SK-N-MC (cell line): Measurements from ENCODE around the gene INSL4.

Experiments used
- DNase-seq: peaks from one replicate; pipeline ENCODE4 v3.0.0-alpha.2; 2011; ENCODE audit warnings: low read depth, low spot score
- H3K27ac ChIP-seq: fragments of 200-600 bp; sonication (generic); 2 replicates; pipeline ENCODE4 v1.5.1; 2016; ENCODE audit warnings: mixed run types
- H3K36me3 ChIP-seq: fragments of 200-600 bp; sonication (generic); 2 replicates; pipeline ENCODE4 v1.6.1; 2017; ENCODE audit warnings: antibody characterized with exemption, low read length, mixed read lengths; ENCODE audit not compliant: insufficient read depth
- H3K4me3 ChIP-seq: fragments of 200-600 bp; sonication (generic); 2 replicates; pipeline ENCODE4 v1.5.1; 2016
- H3K9ac ChIP-seq: fragments of 200-600 bp; sonication (generic); 2 replicates; pipeline ENCODE4 v1.8.0; 2017; ENCODE audit warnings: mixed run types, mixed read lengths; ENCODE audit not compliant: insufficient read length
- H3K9me3 ChIP-seq: fragments of 200-600 bp; sonication (generic); 2 replicates; pipeline ENCODE4 v1.6.1; 2017; ENCODE audit warnings: low read depth, mild to moderate bottlenecking, antibody characterized with exemption, low read length, moderate library complexity, mixed read lengths
- EZH2 ChIP-seq: fragments of 200-600 bp; sonication (generic); IDR thresholded peaks from one replicate; pipeline ENCODE4 v1.6.1; 2017; ENCODE audit warnings: antibody characterized with exemption
- FOXP2 ChIP-seq: optimal IDR thresholded peaks from 2 replicates; pipeline ENCODE3; 2011; ENCODE audit warnings: mild to moderate bottlenecking, moderate library complexity; ENCODE audit not compliant: insufficient read depth; ENCODE audit errors: extremely low read length, control extremely low read depth
- POLR2AphosphoS5 ChIP-seq: IDR thresholded peaks from 2 replicates; pipeline ENCODE4 v1.6.1; 2012; ENCODE audit warnings: mild to moderate bottlenecking, low read depth, low read length, borderline replicate concordance

The INSL4 gene

DNA sequence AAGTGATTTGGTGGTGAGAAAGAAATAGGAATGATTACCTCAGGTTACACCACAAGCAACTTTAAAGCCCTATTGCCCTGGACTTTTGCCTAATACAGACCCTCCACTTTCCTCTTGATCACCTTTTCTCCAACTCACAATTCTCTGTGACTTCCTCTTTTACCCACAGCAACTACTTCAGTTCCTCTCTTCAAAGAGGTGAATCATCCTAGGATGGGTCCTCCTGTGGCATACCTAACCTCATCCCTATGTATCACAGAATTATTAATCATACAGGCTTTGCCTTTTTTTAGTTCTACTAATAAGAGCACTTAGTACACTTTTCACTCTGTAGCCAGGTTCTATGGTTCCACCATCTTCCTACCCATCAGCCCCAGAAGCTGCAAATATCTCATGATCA, 26.1 kb upstream of the INSL4 start:
- H3K4me3 ChIP-seq, result no peak overlapping the region
- H3K9ac ChIP-seq, result no peak overlapping the region
- no peaks in the 10 kb centered on the region for H3K36me3 ChIP-seq
- no peak for DNase-seq
- no peaks in the 10 kb centered on the region for H3K9me3 ChIP-seq
- TF ChIP-seq FOXP2 (no peak), EZH2 (no peak), POLR2AphosphoS5 (no peak)
- no peak overlapping the region for H3K27ac ChIP-seq

DNA sequence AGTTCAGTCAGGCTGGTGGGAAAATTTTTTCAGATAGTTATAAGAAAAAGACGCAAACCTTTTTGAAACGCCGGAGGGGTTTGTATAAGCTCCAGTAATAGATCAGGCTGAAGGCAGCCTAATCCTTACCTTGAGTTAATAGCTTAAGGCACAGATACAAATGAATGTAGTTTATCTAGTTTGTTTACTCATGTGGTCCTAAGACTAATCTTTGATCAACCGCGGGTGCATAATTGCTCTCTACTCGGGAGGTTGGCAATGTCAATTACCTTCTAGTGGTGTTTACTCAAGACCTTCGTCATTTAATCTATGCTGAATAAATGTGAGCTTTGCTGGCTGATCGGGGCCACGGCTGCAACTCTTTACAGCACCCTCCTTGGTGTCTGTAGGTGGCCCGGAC, 665 bp upstream of the INSL4 start:
- Histone ChIP-seq H3K4me3 (no peak overlapping the region), H3K27ac (no peak overlapping the region), H3K9me3 (no peaks in the 10 kb centered on the region), H3K9ac (no peak overlapping the region), H3K36me3 (no peaks in the 10 kb centered on the region)
- no peak for DNase-seq
- TF ChIP-seq POLR2AphosphoS5 (no peak), FOXP2 (no peak), EZH2 (no peak)

DNA sequence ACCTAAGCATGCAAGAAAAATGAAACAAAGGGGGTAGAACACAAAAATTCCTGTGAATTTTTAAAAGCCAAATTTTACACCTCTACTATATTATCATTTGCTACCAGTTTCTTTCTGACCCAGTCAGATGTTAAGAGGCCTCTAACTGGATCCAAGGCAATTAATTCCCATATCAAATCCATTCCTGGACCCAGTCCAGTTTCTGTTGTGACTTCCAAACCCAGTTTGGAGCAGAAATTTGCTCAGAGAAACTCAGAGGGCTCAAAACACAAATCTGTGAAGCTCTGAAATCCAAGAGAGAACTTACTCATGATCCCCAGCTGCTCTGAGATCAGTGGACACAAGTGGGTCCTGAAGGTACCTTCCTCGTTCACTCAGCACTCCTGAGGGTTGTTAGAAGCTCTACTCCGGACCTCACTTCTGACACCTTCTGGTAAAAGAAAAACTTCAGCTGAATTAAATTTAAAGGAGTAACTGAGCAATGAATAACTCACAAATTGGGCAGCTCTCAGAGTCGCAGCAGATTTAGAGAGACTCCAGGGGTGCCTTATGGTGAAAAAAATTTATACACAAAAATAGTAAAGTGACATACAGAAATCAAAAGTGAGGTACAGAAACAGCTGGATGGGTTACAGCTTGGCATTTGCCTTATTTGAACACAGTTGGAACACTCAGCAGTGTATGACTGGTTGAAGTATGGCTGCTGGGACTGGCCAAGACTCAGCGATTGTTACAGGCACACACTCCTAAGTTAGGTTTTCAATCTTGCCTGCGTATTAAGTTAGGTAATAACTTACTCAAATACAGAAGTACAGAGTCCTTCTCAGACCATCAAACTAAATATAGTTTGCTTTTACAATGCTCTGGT, 32.4 kb downstream of the INSL4 start:
- Histone ChIP-seq H3K4me3 (no peak overlapping the region), H3K36me3 (no peaks in the 10 kb centered on the region), H3K27ac (no peak overlapping the region), H3K9ac (no peak overlapping the region), H3K9me3 (no peaks in the 10 kb centered on the region; the same call in 1 of the 2 replicates)
- no peak for DNase-seq
- TF ChIP-seq POLR2AphosphoS5, result no peak
- no peak for TF ChIP-seq FOXP2
- no peak for TF ChIP-seq EZH2

- H3K9me3 ChIP-seq, result no peaks in the 10 kb centered on the region; the same call in 1 of the 2 replicates
- H3K9ac ChIP-seq, result no peak overlapping the region
- H3K4me3 ChIP-seq, result no peak overlapping the region
- DNase-seq, result no peak
- no peak for TF ChIP-seq POLR2AphosphoS5
- TF ChIP-seq EZH2, result no peak
- no peak for TF ChIP-seq FOXP2
- H3K27ac ChIP-seq, result no peak overlapping the region
- no peaks in the 10 kb centered on the region for H3K36me3 ChIP-seq
These were observed 33.0 kb downstream of the INSL4 start for GRCh38 chr9:5264219-5264595.

DNA sequence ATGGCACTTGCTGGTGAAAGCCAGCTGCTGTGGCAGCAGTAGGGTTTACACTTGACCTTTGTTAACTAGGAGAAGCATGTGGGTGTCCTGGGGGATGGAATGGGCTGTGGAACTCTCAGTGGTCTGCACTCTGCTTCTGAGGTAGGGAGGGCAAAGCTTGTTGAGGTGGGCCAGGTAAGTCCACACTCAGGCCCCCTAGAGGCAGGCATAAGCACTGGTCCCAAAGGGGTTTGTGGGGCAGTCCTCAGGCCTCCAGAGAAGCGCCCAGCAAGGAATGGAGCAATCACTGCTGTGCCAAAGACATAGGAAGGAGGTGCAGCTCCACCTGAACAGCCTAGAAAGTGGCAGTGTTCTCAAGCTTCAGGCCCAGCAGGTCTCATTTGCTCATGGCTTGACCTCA, 34.7 kb downstream of the INSL4 start:
- TF ChIP-seq FOXP2, result no peak
- no peak for TF ChIP-seq POLR2AphosphoS5
- TF ChIP-seq EZH2, result no peak
- no peak overlapping the region for H3K27ac ChIP-seq
- no peak overlapping the region for H3K9ac ChIP-seq
- H3K4me3 ChIP-seq, result no peak overlapping the region
- no peak for DNase-seq
- no peaks in the 10 kb centered on the region for H3K9me3 ChIP-seq
- H3K36me3 ChIP-seq, result no peaks in the 10 kb centered on the region

- TF ChIP-seq POLR2AphosphoS5 (no peak), EZH2 (no peak), FOXP2 (no peak)
- Histone ChIP-seq H3K36me3 (no peaks in the 10 kb centered on the region), H3K27ac (peak overlapping the region; percentile 90), H3K4me3 (peak overlapping the region; percentile 53), H3K9me3 (no peaks in the 10 kb centered on the region), H3K9ac (no peak overlapping the region)
- DNase-seq, result peak; percentile 74
These were observed 38.1 kb downstream of the INSL4 start for GRCh38 chr9:5269249-5269715.

DNA sequence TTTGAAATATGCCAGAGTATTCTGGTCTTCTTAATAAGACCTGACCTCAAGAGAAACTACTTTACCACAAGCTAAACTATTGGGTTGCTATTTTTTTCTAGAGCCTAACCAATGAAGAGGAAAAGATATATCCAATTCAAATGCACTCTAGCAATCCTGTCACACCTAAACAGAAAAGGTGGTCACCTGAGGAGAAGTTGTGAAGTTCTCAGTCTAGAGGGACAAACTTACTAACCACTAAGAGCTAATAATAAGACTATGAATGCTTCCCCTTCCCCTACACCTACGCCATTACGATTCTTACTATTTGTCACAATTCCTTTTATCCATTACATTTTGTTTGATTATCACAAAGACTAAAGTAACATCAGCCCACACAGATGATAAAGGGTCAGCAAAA, 43.6 kb downstream of the INSL4 start:
- no peak overlapping the region for H3K4me3 ChIP-seq
- TF ChIP-seq POLR2AphosphoS5 (no peak), FOXP2 (no peak), EZH2 (no peak)
- H3K9me3 ChIP-seq, result no peaks in the 10 kb centered on the region
- no peak overlapping the region for H3K27ac ChIP-seq
- DNase-seq, result no peak
- H3K9ac ChIP-seq, result no peak overlapping the region
- H3K36me3 ChIP-seq, result no peaks in the 10 kb centered on the region

GRCh38 chr9:5278486-5278885, 47.3 kb downstream of the INSL4 start:
- no peaks in the 10 kb centered on the region for H3K9me3 ChIP-seq
- no peaks in the 10 kb centered on the region for H3K36me3 ChIP-seq
- no peak overlapping the region for H3K27ac ChIP-seq
- TF ChIP-seq FOXP2, result no peak
- no peak for TF ChIP-seq POLR2AphosphoS5
- TF ChIP-seq EZH2, result no peak
- DNase-seq, result no peak
- no peak overlapping the region for H3K9ac ChIP-seq
- H3K4me3 ChIP-seq, result no peak overlapping the region
